H9 (cell line): ENCODE data around the gene MUL1. TPM values are rescaled to one million over a fixed set of nuclear protein-coding genes. Genes with fewer than 3 reads are reported as not detected.

Experiments
- DNase-seq: peaks from one replicate; pipeline ENCODE4 v3.0.0-alpha.2; 2017
- H2AFZ ChIP-seq: one replicate; pipeline ENCODE4 v1.6.1; 2013; ENCODE audit warnings: mild to moderate bottlenecking, low read length, control low read depth, moderate library complexity
- H2AK5ac ChIP-seq: 2 replicates; pipeline ENCODE4 v1.6.1; 2013; ENCODE audit warnings: low read length, control low read depth, mixed read lengths; ENCODE audit not compliant: insufficient read length
- H2BK120ac ChIP-seq: one replicate; pipeline ENCODE4 v1.6.1; 2013; ENCODE audit warnings: low read depth, mild to moderate bottlenecking, low read length, control low read depth, inconsistent platforms; ENCODE audit not compliant: poor library complexity, severe bottlenecking
- H2BK12ac ChIP-seq: 2 replicates; pipeline ENCODE4 v1.6.1; 2013; ENCODE audit warnings: low read length, control low read depth, mixed read lengths, low read depth; ENCODE audit not compliant: insufficient read length
- H2BK15ac ChIP-seq: 2 replicates; pipeline ENCODE4 v1.6.1; 2013; ENCODE audit warnings: low read depth, low read length, control low read depth
- H2BK20ac ChIP-seq: one replicate; pipeline ENCODE4 v1.6.1; 2013; ENCODE audit warnings: low read depth, mild to moderate bottlenecking, low read length, control low read depth, inconsistent platforms; ENCODE audit not compliant: poor library complexity, severe bottlenecking
- H2BK5ac ChIP-seq: 2 replicates; pipeline ENCODE4 v1.6.1; 2013; ENCODE audit warnings: low read length, control low read depth, mixed read lengths; ENCODE audit not compliant: insufficient read length
- H3K14ac ChIP-seq: 2 replicates; pipeline ENCODE4 v1.6.1; 2013; ENCODE audit warnings: low read length, control low read depth; ENCODE audit not compliant: insufficient read depth
- H3K18ac ChIP-seq: 2 replicates; pipeline ENCODE4 v1.6.1; 2013; ENCODE audit warnings: low read depth, mild to moderate bottlenecking, mixed read lengths, low read length, control low read depth; ENCODE audit not compliant: insufficient read length
- H3K23ac ChIP-seq: 2 replicates; pipeline ENCODE4 v1.6.1; 2013; ENCODE audit warnings: low read length, control low read depth, mixed read lengths, low read depth; ENCODE audit not compliant: insufficient read length
- H3K23me2 ChIP-seq: 2 replicates; pipeline ENCODE4 v1.6.1; 2013; ENCODE audit warnings: low read depth, mild to moderate bottlenecking, mixed read lengths, low read length, control low read depth; ENCODE audit not compliant: insufficient read length, poor library complexity, severe bottlenecking
- H3K27ac ChIP-seq: 2 replicates; pipeline ENCODE4 v1.5.1; 2013; ENCODE audit warnings: low read length, control low read depth, mixed read lengths, low read depth; ENCODE audit not compliant: insufficient read length
- H3K27me3 ChIP-seq: 2 replicates; pipeline ENCODE4 v1.6.1; 2013; ENCODE audit warnings: low read length, control low read depth, inconsistent platforms; ENCODE audit not compliant: insufficient read depth
- H3K4ac ChIP-seq: 2 replicates; pipeline ENCODE4 v1.6.1; 2013; ENCODE audit warnings: low read depth, mild to moderate bottlenecking, control low read depth, inconsistent platforms, low read length, moderate library complexity
- H3K4me1 ChIP-seq: 2 replicates; pipeline ENCODE4 v1.6.1; 2013; ENCODE audit warnings: low read length, control low read depth, inconsistent platforms; ENCODE audit not compliant: insufficient read depth
- H3K4me2 ChIP-seq: 2 replicates; pipeline ENCODE4 v1.6.1; 2013; ENCODE audit warnings: low read length, control low read depth, mixed read lengths; ENCODE audit not compliant: insufficient read length, insufficient read depth
- H3K56ac ChIP-seq: 2 replicates; pipeline ENCODE4 v1.6.1; 2013; ENCODE audit warnings: low read depth, mild to moderate bottlenecking, mixed read lengths, low read length, control low read depth; ENCODE audit not compliant: insufficient read length
- H3K79me1 ChIP-seq: 2 replicates; pipeline ENCODE4 v1.6.1; 2013; ENCODE audit warnings: low read depth, mild to moderate bottlenecking, moderate library complexity, low read length, control low read depth, inconsistent platforms; ENCODE audit not compliant: insufficient read depth, poor library complexity, severe bottlenecking
- H3K79me2 ChIP-seq: 2 replicates; pipeline ENCODE4 v1.6.1; 2013; ENCODE audit warnings: low read length, control low read depth, inconsistent platforms; ENCODE audit not compliant: insufficient read depth
- H3K9ac ChIP-seq: 2 replicates; pipeline ENCODE4 v1.6.1; 2013; ENCODE audit warnings: low read length, control low read depth, mixed read lengths; ENCODE audit not compliant: insufficient read length; ENCODE audit errors: extremely low read depth
- H3K9me3 ChIP-seq: one replicate; pipeline ENCODE4 v1.6.1; 2013; ENCODE audit warnings: low read depth, low read length, inconsistent platforms; ENCODE audit not compliant: control insufficient read depth
- H3T11ph ChIP-seq: one replicate; pipeline ENCODE4 v1.6.1; 2013; ENCODE audit warnings: mild to moderate bottlenecking, low read length, control low read depth, inconsistent platforms
- H4K20me1 ChIP-seq: one replicate; pipeline ENCODE4 v1.6.1; 2013; ENCODE audit not compliant: control insufficient read depth, insufficient read length, insufficient read depth
- H4K5ac ChIP-seq: 2 replicates; pipeline ENCODE4 v1.6.1; 2013; ENCODE audit warnings: low read depth, mild to moderate bottlenecking, mixed read lengths, low read length, control low read depth; ENCODE audit not compliant: insufficient read length
- H4K8ac ChIP-seq: replicated peaks from 2 replicates; pipeline ENCODE4 v1.6.1; 2013; ENCODE audit warnings: low read length, control low read depth, mixed read lengths, low read depth; ENCODE audit not compliant: insufficient read length
- H4K91ac ChIP-seq: 2 replicates; pipeline ENCODE4 v1.6.1; 2013; ENCODE audit warnings: low read depth, mild to moderate bottlenecking, moderate library complexity, mixed read lengths, low read length, control low read depth; ENCODE audit not compliant: insufficient read length
- H3K27ac Mint-ChIP-seq, 3 experiments: 2 replicates in 2 of 3; 3 replicates in 1 of 3; pipeline ENCODE4 v1.8.0; 2020 to 2021; ENCODE audit warnings: mixed read lengths in 3 of 3, mild to moderate bottlenecking in 1 of 3, moderate library complexity in 1 of 3
- H3K27me3 Mint-ChIP-seq: 2 replicates; pipeline ENCODE4 v1.8.0; 2021; ENCODE audit warnings: low read depth, mild to moderate bottlenecking, moderate library complexity, mixed read lengths
- H3K36me3 Mint-ChIP-seq, 3 experiments: 2 replicates in 2 of 3; 3 replicates in 1 of 3; pipeline ENCODE4 v1.8.0; 2020 to 2021; ENCODE audit warnings: low read depth in 3 of 3, mixed read lengths in 3 of 3; ENCODE audit not compliant: insufficient read depth in 1 of 3
- H3K4me1 Mint-ChIP-seq, 2 experiments: 2 replicates each; pipeline ENCODE4 v1.8.0; 2020; ENCODE audit warnings: mixed read lengths in 2 of 2
- H3K4me3 Mint-ChIP-seq, 2 experiments: 2 replicates in 1 of 2; 3 replicates in 1 of 2; pipeline ENCODE4 v1.8.0; 2020 to 2021; ENCODE audit warnings: mild to moderate bottlenecking in 2 of 2, mixed read lengths in 2 of 2, moderate library complexity in 1 of 2
- H3K9me3 Mint-ChIP-seq, 2 experiments: 2 replicates in 1 of 2; 3 replicates in 1 of 2; pipeline ENCODE4 v1.8.0; 2020; ENCODE audit warnings: mild to moderate bottlenecking in 2 of 2, mixed read lengths in 2 of 2, moderate library complexity in 1 of 2
- WGBS: extraction: QIAGEN DNeasy Blood & Tissue Kit; methylation state at CpG from one replicate; pipeline ENCODE4 v1.1.7; 2013; ENCODE audit warnings: missing lambda C conversion rate, low lambda C conversion rate, mixed read lengths; ENCODE audit not compliant: insufficient read length; ENCODE audit errors: extremely low coverage; 5-methylcytosine and 5-hydroxymethylcytosine counted together
- total RNA-seq: library from RNA; stranded (reverse); gene quantifications from 2 replicates; pipeline ENCODE4 v1.2.1, GENCODE V29; 2021
- TF ChIP-seq, protein P1 (sequence below): fragments of 200-600 bp; sonication (generic); conservative IDR thresholded peaks from 3 replicates; pipeline ENCODE4 v1.8.0; 2021; ENCODE audit warnings: antibody characterized with exemption, mild to moderate bottlenecking

MUL1 gene
- total RNA-seq, 1 experiment from 2014 or later: 27.1 TPM

- no peak overlapping the region for H2AFZ ChIP-seq
- H3K4me2 ChIP-seq: no peak overlapping the region
- H4K20me1 ChIP-seq: no peaks in the 10 kb centered on the region
- H3K79me2 ChIP-seq: no peaks in the 10 kb centered on the region
- H3K14ac ChIP-seq: no peak overlapping the region
- Mint-ChIP-seq H3K9me3 (no peaks in the 10 kb centered on the region), H3K27me3 (peaks cover 59% of the 10 kb centered on the region), H3K4me1 (peaks cover 8 to 9% of the 10 kb centered on the region in 2 experiments), H3K4me3 (no peak overlapping the region), H3K27ac (no peak overlapping the region), H3K36me3 (no peaks in the 10 kb centered on the region)
- no peak overlapping the region for H3K4ac ChIP-seq
- H3K9me3 ChIP-seq: no peaks in the 10 kb centered on the region
- H3K27me3 ChIP-seq: peaks cover 6% of the 10 kb centered on the region; the same call in 1 of the 2 replicates
- no peak overlapping the region for H3K23ac ChIP-seq
- H4K91ac ChIP-seq: no peak overlapping the region
- no peak overlapping the region for H2BK120ac ChIP-seq
- TF ChIP-seq, protein P1, sequence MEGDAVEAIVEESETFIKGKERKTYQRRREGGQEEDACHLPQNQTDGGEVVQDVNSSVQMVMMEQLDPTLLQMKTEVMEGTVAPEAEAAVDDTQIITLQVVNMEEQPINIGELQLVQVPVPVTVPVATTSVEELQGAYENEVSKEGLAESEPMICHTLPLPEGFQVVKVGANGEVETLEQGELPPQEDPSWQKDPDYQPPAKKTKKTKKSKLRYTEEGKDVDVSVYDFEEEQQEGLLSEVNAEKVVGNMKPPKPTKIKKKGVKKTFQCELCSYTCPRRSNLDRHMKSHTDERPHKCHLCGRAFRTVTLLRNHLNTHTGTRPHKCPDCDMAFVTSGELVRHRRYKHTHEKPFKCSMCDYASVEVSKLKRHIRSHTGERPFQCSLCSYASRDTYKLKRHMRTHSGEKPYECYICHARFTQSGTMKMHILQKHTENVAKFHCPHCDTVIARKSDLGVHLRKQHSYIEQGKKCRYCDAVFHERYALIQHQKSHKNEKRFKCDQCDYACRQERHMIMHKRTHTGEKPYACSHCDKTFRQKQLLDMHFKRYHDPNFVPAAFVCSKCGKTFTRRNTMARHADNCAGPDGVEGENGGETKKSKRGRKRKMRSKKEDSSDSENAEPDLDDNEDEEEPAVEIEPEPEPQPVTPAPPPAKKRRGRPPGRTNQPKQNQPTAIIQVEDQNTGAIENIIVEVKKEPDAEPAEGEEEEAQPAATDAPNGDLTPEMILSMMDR: no peak
- H3K4me1 ChIP-seq: 0 out of 2 replicates have a peak, but pooled peaks cover under 1% of the 10 kb centered on the region
- H3K18ac ChIP-seq: no peak overlapping the region
- H2BK15ac ChIP-seq: no peak overlapping the region
- no peak overlapping the region for H4K8ac ChIP-seq
- no CpG with 5 or more reads among the region's 5 CpGs for WGBS
- H2AK5ac ChIP-seq: no peak overlapping the region
- DNase-seq: no peak
- no peak overlapping the region for H3K27ac ChIP-seq
- no peak overlapping the region for H4K5ac ChIP-seq
- no peaks in the 10 kb centered on the region for H3K23me2 ChIP-seq
- H2BK12ac ChIP-seq: no peak overlapping the region
- no peak overlapping the region for H3K56ac ChIP-seq
- H2BK5ac ChIP-seq: no peak overlapping the region
- no peak overlapping the region for H2BK20ac ChIP-seq
- H3T11ph ChIP-seq: no peak overlapping the region
- no peak overlapping the region for H3K9ac ChIP-seq
- H3K79me1 ChIP-seq: no peaks in the 10 kb centered on the region
These were observed 14.6 kb downstream of the MUL1 start for GRCh38 chr1:20493309-20493708.
